Globus pallidus (tissue), 1 donor: Measurements from ENCODE around the gene DISC1.
"Not testable (repeated sequence)": the region's sequence is repeated elsewhere in the genome, so short reads cannot be mapped to it uniquely, and the experiment has no call there.

ENCODE experiments used
- DNase-seq: peaks from one replicate; pipeline ENCODE4 v3.0.0-alpha.2; 2015; ENCODE audit warnings: low spot score

DISC1 gene

DNA sequence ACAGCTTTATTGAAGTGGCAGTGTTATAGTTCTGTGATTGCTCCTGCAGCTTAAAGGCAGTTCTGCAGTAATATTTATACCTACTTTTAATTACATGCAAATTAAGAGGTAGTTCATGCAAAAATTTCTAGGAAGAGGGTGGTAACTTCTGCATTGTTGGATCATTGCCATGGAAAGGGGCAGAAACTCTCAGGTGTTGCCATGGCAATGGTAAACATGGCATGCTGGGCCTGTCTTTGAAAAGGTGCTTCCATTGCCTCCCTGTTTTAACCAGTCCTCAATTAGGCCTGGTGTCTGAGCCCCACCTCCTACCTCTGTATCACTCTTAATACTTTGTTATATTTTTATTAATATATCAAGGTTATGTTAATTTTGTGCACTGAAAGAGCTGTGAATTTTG lies 104.7 kb downstream of the DISC1 start:
- no peak for DNase-seq

DNA sequence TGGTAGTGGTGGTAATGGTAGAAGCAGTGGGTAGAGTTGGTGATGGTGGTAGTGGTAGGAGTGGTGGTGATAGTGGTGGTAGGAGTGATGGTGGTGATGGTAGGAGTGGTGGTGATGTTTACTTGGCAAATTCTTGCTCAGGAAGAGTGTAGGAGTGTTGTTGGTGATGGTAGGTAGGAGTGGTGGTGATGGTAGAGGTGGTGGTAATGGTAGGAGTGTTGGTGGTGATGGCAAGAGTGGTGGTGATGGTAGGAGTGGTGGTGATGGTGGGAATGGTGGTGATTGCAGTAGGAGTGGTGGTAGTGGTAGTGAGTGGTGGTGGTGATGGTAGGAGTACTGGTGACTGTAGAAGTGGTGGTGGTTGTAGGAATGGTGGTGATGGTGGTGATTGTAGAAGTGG lies 106.5 kb downstream of the DISC1 start:
- no peak for DNase-seq

DNA sequence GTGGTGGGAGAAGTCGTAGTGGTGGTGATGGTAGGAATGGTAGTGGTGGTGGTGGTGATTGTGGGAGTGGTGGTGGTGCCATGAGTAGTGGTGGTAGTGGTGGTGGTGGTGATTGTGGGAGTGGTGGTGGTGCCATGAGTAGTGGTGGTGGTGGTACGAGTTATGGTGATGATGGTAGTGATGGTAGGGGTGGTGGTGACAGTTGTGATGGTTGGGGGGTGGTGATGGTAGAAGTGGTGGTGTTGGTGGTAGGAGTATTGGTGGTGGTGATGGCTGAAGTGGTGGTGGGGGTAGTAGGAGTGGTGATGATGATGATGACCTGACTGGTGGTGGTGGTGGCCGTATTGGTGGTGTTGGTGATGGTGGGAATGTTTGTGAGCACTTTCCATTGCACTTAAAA lies 107.1 kb downstream of the DISC1 start:
- DNase-seq, result no peak

DNA sequence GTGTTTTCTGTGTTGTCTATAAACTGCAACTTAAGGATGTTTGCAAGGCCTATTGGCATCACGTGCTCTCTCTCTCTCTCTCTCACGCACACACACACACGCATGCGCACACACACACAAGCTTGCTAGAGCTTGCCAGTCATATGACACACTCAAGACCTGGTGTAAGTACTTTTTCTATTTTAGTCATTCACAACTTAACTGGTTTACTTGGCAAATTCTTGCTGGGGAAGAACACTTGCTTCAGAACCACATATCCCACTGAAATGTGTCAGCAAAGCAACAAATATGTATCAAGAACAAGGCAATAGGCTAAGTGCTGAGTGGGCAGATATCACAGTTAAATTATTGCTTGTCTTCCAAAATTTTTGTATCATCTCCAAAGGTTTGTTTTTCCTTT lies 107.8 kb downstream of the DISC1 start:
- DNase-seq, result no peak

DNA sequence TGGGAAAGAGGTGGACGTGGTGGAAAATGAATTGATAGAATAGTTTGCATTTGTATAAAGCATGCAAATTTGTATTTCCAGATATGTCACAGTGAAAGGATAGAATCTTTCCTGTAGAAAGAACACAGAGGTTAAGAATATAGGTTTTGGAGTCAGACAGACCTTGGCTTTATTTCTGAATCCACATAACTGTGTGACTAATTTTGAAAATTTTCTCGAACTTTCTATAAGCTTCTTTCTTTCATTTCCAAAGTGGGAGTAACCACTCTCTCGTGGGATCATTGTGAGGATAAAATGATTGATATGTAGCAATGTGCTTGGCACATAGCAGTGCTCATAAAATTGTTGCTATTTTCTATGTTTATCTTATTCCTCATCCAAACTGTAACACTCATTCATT lies 108.8 kb downstream of the DISC1 start:
- no peak for DNase-seq

DNA sequence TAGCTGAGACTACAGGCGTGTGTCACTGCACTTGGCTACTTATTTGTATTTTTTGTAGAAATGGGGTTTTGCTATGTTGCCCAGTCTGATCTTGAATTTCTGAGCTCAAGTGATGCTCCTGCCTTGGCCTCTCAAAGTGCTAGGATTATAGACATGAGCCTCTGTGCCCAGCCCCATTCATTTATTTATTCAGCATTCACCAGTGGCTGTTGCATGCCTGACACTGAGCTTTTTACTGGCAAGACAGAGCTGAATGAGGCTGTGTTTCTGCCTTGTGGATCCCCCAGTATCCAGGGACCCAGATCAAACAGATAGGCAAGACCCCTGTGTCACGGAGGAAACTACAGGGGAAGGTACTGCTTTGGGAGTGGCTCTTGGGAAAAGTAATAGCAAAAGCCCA lies 109.4 kb downstream of the DISC1 start:
- no peak for DNase-seq

DNA sequence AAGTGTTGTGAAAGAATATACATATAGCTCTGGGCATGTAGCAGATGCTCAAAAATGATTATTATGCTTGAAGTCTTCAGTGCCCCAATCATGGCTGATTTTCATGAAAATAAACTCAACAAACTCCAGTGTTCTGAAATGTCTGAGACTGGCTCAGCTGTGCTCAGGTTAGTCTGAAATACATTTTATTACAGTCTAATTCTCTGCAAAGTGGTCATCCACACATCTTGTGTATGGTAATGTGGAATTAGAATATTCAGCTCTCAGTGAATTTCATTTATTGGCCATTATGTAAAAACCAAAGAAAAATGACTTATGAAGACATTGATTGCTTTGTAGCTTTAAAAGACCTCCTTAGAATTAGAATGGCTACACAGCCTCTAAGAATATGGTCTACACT lies 109.9 kb downstream of the DISC1 start:
- no peak for DNase-seq

DNA sequence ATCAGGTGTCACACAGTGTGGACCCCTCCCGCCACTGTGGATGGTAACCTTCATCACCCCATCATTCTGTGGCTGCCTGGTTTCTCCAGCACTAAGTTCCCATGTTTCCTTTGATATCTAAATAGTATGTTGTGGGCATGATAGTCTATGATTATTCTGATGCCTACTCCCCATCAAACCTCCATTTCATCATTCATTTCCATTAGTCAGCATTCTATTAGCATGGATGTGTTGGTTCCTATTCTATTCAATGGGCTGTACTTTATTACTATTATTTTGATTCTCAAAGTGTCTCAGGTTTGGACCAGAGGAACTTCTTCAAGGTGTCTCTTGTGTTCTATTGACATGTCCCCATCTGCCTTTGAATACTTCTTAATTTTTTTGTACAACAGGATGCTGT lies 112.0 kb downstream of the DISC1 start:
- no peak for DNase-seq

DNA sequence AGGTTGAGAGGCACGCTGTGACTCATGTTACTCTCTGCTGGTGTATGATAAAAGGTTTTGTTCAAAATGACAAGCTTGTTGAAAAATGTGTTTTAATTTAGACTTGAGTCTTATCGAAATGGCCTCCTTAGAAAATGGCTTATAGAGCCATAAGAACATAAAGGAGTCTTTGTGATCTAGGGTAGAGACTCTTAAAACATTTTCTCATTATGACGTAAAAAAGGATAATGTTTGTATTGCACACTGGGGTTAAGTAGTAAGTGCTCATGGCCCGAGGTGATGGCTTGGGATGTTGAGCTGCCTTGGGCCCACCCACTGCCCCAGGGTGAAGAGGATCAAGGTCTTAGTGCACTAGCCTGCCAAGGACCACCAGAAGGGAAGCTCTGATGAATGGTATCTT lies 117.4 kb downstream of the DISC1 start:
- no peak for DNase-seq

DNA sequence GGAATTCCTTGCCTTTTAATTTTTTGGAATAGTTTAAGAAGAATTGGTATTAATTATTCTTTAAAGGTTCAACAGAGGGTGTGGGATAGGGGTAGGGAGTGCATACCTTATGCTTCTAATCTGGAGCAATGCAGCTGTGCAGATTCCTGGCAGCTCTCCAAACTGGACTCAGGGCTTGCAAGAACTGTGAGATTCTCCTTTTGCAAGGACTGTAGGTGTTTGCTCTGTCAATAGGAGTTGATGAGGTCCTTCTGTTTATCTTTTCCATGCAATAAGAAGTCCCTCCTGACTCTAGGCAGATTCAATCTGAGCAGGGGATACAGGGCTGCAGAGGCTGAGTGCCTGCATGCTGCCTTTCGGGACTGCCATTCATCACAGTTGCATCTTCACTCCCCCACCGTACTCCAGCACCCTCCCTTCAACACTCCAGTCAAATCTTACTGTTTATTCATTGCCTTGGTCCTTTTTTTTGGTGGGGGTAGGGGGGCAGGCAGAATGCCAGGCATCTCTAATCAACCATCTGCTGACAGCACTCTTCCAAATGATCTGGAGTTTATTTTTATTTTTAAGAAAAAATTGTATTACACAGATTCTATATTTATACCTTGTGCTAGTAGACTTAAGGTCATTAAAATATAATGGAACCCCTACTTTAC lies 122.3 kb downstream of the DISC1 start:
- no peak for DNase-seq

DNA sequence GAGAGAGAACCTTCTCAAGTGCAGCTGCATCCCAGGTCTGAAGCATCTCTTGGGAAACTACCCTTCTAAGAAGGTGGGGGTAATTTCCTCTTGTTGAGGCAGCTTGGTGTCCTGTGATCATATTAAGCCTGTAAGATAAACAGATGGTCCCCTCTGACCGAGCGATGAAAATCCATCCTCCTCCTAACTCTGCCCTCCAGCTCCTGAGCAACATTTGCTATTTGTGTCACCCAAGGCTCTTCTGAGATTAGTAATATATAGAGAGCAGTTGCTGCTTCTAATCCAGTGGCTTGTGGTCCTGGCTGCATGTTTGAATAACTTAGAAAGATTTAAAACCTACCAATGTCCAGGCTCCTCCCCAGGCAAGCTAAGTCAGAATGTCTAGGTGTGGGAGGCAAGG lies 123.7 kb downstream of the DISC1 start:
- no peak for DNase-seq

DNA sequence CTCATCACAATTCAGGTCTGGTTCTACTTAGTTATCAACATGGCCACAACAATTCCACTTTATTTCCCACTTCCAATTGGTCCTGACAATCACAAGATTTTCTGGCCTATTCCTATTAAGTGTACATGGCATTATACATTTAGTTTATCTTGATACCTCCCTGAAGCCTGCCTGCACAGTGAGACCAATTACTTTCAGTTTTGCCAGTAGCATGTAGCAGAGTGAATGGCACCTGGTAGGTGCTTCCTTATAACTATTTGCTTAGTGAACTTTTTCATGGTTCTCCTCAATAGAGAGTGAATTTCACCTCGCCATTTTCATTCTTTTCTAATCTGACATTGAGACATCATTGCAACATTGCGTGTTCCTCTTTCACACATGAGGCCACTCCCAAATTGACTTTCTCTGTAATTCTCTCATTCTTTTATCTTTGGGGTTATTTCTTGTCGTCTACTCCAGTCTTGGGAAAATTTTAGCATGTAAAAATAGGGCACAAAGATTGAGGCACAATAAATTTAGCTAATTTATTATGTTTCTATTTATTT lies 124.3 kb downstream of the DISC1 start:
- DNase-seq, result no peak

DNA sequence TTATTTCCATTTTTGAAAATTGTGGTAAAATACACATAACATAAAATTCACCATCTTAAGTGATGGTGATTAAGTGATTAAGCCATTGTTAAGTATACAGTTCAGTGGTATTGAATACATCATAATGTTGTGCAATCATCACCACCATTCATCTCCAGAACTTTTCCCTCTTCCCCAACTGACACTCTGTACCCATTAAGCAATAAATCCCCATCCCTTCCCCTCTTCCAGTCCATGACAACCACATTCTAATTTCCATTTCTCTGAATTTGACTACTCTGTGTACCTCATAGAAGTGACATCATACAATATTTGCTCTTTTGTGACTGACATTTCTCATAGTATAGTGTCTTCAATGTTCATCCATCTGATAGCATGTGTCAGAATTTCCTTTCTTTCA lies 124.8 kb downstream of the DISC1 start:
- no peak for DNase-seq

DNA sequence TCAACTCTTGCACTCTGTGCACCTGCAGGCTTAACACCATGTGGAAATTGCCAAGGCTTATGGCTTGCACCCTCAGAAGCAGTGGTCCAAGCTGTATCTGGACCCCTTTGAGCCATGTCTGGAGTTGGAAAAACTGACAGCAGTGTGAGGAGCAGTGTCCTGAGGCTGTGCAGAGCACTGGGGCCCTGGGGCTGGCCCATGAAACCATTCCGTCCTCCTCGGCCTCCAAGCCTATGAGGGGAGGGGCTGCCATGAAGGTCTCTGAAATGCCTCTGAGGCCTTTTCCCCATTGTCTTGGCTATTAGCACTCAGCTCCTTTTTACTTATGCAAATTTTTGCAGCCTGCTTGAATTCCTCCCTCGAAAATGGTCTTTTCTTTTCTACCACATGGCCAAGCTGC lies 126.7 kb downstream of the DISC1 start:
- DNase-seq, result no peak

DNA sequence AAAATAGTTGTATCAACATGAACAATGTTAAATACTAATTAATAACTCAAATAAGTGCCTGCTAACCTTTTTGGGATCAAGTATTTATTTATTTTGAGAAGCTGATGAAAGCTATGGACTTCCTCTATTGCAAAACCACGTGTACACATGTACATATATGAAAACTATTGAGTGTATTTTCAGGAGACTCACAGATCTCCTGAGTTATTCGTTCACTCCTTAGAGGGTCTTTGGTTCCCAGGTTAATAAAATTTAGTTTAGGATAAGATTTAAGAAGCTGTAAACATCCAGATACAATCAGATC lies 130.5 kb downstream of the DISC1 start:
- no peak for DNase-seq

DNA sequence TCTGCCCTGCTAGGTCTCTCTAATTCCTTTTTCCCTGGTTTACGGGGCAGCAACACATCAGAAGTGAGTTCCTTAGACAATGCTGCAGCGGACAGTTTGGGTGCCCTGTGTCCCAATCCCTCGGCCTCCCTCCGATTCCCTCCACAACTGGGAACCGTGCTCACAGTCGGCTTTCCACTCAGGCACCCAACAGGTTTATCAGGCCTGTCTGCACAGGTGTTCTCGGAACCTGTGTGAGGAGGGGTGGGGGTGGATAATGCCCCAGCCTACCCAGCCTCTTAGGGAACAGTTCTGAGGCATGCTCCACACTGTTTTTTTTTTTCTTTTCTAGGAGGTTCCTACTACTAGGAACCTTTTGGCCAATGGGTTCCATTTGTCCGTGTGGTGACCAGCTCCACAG lies 131.2 kb downstream of the DISC1 start:
- DNase-seq, result no peak

DNA sequence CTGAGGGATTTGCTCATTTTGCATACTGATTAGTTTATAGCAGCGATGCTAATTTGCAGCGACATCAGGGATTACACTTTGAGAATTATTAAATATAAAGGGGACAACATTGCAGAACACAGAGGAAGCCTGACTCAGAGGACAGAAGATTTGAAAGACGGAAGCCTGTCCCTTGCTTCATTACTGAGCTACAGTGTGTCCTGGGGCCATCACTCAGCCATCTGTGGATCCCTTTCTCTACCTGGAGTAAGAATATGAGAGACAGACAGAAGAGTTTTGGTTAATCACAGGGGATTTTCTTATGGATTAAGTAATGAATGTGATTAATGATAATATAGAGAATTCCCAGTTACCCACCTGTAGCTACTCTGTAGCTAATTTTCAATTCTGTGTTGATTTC lies 134.7 kb downstream of the DISC1 start:
- no peak for DNase-seq

DNA sequence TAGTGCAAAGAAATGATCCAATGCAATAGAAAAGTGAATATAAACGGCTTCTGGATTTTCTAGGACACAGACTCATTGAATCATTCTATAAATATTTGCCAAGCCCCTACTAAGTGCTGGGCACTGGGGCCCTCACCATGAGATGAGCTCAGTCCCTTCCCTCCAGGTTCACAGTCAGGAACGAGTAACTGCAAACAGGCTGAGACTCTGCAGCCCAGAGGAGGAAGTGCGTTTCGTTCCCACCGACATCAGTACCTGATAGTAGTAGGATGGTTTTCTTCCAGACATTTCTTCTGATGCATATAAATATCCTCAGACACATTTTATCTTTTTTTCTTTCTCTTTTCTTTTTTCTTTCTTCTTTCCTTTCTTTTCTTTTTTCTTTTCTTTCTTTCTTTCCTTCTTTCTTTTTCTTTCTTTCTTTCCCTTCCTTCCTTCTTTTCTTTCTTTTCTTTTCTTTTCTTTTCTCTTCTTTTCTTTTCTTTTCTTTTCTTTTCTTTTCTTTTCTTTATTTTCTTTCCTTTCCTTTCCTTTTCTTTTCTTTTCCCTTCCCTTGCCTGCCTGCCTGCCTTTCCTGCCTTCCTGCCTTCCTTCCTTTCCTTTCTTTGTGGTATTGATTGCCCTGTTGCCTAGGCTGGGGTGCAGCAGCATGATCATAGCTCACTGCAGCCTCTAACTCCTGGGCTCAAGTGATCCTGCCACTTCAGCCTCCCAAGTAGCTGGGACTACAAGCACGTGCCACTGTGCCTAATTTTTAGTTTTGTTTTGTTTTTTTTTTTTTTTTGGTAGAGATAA lies 135.4 kb downstream of the DISC1 start:
- DNase-seq, result no peak

DNA sequence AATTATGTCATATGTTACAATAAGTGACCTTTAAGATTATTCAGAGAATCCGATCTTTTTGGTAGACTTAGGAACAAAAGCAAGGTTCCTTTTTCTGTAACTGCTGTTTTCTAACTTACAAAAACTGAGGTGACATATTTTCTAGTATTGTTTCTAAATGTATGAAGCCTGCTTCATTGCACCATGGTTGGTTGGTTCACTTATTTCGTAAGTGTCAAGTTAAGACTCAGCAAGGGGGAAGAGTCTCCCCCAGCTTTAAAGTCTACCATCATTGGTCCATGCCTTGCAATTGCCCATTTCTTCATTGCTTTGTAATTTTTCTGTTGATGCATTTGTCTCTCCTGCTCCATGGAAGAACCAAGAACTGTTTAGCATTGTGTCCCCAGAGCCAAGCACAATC lies 136.9 kb downstream of the DISC1 start:
- no peak for DNase-seq

DNA sequence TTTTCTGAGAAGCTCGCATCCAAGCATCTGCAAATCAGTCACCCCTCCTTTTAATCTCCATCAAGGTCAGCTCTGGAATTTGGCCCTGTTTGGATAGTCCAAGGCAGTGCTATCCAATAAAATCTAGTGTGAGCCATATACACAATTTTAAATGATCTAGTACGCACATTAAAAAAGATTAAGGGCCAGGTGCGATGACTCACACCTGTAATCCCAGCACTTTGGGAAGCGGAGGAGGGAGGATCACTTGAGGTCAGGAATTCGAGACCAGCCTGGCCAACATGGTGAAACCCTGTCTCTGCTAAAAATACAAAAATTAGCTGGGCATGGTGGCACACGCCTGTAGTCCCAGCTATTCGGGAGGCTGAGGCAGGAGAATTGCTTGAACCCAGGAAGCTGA lies 139.2 kb downstream of the DISC1 start:
- DNase-seq, result not testable (repeated sequence)

DNA sequence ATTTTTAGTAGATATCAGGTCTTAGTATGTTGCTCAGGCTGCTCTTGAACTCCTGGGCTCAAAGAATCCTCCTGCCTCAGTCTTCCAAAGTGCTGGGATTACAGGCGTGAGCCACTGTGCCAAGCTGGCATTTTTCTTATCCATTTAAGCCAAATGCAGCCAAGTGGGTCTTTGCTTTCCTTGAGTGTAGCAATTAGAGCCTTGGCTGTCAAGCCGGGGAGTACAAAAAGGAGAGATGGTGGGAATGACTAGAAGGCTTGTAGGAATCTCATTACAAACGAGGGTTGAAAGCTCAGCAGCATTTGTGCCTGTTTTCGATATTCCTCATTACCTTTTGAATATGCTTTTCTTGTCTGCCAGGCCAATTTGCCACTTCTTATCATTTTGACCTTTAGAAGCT lies 140.9 kb downstream of the DISC1 start:
- DNase-seq, result no peak

DNA sequence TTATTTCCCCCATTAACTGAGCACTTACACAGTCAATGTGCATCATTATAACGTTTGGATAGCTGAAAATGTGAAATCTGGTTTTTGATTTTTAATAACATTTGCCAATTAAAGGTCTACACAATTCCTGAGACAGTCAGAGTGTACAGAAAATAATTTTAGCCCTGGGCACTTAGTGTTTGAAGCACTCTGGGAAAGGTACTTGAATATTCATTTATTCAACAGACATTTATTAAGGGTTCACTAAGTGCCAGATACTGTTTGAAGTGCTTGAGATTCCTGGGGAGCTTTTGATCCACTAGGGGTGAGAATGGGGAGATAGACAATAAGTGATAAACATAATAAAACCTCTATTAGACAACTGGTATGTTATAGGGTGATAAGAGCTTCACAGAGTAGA lies 141.8 kb downstream of the DISC1 start:
- DNase-seq, result no peak

DNA sequence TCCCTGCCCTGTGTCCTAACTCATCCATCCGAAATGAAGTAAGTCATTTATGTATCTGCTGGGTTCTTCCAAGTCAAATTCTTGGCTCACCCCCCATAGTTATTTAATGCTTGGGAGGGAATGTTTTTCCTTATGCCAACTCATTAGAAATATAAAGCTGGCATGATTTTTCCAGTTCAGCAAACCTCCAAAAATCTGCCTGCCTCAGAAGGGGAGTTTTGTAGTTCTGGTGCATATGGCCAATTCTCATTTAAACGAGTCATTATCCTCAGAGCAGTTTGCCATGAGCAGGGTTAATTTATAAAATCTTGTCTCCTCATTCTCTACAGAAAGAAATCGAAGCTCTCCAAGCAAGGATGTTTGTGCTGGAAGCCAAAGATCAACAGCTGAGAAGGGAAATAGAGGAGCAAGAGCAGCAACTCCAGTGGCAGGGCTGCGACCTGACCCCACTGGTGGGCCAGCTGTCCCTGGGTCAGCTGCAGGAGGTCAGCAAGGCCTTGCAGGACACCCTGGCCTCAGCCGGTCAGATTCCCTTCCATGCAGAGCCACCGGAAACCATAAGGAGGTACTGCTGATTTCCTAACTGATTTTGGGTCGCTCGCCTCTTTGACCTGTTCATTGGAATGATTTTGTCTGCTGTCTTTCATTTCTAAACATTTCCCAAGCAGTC lies 144.1 kb downstream of the DISC1 start:
- DNase-seq, result no peak
